Activated T-helper 1 cell treated with Interleukin-2 at 50 U/mL for 16 hours (primary cell): Measurements from ENCODE around the gene MYO3B.

Experiments
- DNase-seq: peaks from one replicate; pipeline ENCODE4 v3.0.0-alpha.2; 2020; ENCODE audit warnings: low read depth

The MYO3B gene

GRCh38 chr2:170300993-170301392, 123.0 kb downstream of the MYO3B start:
- no peak for DNase-seq

DNA sequence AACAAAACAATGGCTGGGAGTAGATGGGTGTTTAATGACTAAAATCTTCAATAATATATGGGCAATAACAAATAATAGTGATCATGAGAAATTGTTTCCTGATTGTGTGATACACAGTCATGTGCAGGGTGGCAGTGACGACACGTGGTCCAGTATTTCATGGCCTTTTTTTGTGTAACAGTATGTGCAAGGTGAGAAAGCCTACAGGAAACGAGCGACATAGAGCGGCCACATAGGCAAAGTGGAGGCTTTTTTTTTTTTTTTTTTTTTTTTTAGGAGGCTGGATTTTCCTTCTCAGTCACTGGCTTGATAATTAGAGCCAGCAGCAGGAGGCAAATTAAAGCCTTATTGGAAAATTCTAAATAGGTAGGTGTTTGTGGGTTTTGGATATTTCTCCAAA, 123.7 kb downstream of the MYO3B start:
- no peak for DNase-seq

- DNase-seq: no peak
Observed at GRCh38 chr2:170305711-170306110, 127.8 kb downstream of the MYO3B start.

- no peak for DNase-seq
Observed at GRCh38 chr2:170306293-170306873, 128.4 kb downstream of the MYO3B start.

DNA sequence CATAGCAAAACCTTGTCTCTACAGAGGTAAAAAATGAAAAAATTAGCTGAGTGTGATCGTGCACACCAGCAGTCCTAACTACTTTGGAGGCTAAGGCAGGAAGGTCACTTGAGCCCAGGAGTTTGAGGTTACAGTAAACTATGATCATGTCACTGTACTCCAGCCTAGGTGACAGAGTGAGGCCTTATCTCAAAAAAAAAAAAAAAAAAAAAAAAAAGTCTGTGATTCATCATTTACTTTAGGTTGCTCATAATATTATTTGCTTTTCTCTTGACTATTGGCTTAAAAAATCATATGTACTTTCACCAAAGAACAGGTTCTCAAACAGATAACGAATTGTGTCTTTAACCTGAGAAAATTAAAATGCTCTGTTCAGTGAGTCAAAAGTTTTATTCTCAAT, 129.1 kb downstream of the MYO3B start:
- no peak for DNase-seq

DNA sequence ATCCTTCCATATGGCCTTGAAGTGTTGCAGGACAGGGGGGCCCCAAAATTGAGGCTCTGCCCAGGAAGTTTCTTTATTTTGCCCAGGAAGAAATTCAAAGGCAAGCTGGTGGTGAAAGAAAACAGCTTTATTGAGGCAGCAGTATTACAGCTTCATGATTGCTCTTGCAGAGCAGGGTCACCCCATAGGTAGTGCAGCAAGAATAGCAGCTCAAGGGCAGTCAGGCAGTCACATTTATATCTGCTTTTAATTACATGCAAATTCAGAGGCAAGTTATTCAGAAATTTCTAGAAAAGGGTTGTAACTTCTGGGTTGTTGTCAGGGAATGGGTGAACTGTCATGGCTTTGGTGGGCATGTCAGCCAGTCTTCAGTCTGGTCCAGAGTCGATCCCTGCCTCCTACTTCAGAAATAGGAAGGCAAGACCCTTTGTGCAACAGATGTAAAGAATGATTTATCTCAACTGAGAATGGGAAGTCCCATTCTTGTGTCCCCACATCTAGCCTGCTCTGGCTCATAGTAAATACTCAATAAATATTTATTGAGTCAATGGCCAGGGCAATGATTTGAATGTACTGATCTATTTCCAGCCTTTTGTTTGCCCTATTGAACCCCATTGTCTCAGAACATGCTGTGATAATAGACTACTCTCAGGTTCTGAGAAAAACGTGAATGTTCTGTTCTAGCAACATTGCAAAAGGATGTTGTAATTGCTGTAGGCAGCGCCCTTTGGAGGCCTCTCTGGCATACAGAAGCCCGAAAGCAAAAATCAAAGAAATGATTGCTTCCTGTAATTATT, 129.8 kb downstream of the MYO3B start:
- DNase-seq: no peak

DNA sequence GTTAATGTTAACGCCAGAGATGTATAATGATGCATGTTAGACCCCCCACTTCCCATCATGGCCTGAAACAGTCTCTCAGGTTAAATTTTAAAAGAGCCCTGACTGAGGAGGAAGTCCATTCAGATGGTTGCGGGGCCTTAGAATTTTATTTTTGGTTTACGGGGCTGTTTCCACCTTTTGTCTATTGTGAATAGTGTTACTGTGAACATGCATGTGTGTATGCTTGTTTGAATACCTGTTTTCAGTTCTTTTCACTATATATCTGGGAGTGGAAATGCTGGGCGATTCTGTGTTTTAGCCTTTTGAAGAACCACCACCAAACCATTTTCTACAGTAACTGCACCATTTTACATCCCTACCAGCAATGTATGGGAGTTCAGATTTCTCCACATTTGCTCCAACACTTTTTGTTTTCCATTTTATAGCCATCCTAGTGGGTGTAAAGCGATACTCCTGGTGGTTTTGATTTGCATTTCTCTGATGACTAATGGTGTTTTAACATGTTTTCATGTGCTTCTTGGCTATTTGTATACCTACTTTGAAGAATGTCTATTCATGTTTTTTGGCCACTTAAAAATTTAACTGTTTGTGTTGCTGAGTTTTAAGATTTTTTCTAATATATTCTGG, 133.0 kb downstream of the MYO3B start:
- DNase-seq: no peak

DNA sequence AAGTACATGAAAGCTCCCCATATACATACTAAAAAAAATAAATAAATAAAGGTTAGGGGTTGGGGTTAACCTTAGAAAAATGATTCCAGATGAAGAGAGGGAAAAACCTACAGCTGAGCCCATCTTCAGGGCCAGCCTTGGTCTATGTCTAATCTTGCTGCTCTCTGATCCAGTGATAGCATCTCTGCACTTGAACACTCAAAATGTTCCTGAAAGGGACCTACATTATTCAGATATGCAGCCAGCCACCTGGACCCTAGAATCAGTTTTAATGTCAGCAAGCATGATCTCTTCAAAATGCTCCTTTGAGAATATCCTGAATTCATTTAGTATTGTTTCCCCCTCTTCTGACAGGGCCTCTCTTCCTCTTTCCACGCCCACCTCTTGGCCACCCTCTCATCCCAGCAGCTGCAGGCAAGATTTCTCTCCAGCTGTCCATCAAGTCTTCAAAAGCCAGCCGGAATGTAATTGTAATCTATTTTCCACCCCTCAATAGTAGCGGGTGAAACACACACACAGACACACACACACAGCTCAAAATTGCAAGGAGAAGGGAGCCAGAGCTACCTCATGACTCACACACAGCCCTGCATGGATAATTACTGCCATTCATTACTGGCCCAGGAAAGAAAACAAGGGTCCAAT, 135.5 kb downstream of the MYO3B start:
- DNase-seq: no peak

DNA sequence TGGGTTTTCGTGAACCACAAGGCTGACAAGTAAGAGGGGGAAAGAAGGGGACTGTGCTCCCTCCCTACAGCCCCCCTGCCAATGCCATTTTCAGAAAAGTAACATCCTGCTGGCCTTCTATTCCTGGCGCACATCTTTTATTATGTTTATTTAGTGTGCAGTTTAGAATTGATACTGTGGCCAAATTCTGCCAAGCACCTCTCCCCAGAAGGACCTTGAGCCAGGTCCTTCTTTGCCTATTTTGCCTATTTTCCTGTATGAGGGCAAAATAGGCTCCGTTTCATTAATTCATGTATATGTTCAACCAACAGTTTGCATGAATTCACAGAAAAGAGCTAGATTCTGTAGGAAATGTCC, 136.0 kb downstream of the MYO3B start:
- DNase-seq: no peak

- no peak for DNase-seq
Observed at GRCh38 chr2:170314744-170315447, 136.9 kb downstream of the MYO3B start.

DNA sequence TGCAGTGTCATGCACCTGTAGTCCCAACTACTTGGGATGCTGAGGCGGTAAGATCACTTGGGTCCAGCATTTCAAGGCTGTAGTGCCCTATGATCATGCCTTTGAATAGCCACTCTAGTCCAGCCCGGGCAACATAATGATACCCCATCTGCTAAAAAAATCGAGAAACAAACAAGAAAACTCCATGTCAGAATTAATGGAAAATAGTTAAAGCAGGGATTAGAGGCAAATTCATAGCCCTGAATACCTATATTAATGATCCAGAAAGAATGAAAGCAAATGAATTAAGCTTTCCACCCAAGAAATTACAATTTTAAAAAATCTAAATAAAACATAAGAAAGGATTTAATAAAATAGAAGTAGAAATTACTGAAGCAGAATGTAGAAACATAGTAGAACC, 143.0 kb downstream of the MYO3B start:
- no peak for DNase-seq

DNA sequence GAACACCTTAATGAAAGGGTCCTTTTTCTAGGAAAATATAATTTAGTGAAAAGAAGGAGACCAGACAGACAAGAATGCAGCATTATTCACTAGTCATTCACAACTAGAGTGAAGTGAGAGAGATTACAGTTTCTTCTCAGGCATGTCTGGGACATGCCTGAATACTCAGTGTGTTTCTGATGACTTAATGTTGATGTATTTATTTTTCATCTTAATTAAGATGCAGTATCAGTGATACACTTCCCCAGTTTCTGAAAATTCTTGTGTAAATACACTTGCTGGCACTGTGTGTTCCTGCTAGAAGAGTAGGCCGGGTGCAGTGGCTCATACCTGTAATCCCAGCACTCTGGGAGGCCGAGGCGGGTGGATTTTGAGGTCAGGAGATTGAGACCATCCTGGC, 143.6 kb downstream of the MYO3B start:
- DNase-seq: no peak

DNA sequence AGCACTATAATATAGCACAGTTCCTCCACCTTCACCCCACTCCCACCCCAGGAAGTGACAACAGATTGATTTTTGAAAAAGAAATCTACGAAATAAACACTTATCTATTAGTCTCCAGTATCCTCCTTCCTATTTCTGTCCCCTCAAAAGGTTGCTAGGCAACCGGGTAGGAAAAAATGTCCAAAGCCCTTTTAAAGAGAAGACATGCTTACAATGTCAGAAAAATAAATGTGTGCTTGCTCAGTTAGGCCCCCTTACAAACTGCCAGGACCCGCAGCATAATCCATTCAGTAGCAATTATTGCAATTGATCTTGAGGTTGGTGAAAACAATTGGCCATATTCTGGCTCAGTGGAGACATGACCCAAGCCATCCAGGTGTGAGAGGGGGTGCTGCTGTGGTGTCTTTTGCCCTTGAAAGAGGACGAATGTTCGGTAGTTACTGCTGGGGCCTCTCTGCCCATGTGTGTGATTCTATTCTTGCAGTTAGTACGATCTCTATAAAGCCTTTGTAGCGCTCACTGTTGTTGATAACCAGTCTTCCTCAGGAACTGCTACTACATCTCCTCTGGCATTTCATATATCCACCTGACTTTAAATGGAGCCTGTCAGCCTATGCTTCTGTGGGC, 144.3 kb downstream of the MYO3B start:
- no peak for DNase-seq

- no peak for DNase-seq
Observed at GRCh38 chr2:170323743-170324142, 145.8 kb downstream of the MYO3B start.

- DNase-seq: no peak
Observed at GRCh38 chr2:170324640-170325046, 146.7 kb downstream of the MYO3B start.

DNA sequence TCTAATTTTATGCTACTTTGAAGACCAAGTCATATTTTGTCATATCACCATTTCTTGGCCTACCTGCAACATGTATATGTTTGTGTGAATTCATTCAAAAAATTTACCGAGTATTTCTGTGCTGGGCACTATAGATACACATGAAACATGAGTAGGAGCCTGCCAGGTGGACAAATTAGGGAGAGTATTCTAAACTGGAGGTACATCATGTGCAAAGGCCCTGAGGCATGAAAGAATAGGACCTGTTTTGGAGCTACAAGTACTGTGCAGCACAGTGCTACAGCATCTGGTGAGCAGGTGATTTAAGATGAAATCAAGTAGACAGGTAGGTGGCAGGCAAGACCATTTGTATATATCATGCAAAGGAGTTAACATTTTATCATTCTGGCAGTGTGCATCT, 152.9 kb downstream of the MYO3B start:
- DNase-seq: no peak

DNA sequence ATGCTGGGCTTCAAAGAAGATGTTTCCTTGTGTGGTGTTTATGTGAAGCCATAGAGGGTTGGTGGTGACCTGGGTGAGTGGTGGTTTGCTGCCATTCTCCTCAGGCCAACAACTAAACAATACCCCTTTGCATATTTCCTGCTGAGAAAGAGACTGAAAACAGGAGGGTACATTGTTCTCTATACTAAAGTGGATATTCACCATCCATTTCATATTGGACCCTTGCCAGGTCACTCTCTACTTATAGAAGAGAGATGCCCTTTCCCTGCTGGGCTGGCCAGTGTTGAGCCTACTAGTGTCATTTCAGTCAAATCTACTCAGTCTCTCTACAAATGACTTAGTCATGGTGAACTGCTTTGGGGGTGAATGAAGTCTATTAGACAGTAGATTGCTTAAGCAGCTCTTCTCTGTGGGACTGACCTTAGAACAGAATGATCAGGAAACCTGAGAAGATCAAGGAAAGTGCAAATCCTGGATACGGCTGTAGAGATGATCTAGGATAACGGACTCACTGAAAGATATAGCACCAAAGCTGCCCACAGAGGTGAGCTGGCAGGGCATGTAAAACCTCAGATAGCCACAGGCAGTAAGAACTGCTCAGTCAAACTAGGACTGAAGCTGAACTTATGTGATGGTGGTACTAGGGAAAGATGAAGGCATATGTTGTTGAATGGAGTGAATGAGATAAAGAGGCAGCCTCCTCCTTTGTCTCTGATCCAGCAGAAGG, 154.9 kb downstream of the MYO3B start:
- DNase-seq: no peak

DNA sequence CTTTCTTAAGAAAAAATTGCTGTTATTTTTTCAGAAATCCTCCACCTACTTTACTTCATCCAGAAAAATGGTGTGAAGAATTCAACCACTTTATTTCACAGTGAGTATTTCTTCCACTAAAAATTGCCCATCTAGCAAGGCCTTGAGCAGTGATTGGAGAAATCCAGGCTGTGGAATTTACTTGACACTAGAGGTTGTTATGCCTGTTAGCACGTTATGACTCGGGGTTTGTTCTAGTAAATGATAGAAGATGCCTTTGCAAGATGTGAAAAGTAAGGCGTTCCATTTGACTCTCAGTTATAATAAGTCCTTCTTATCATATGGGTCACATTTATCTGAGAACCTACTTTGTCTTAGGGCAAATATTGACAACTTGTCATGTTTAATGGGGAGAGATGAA, 157.4 kb downstream of the MYO3B start:
- DNase-seq: no peak

DNA sequence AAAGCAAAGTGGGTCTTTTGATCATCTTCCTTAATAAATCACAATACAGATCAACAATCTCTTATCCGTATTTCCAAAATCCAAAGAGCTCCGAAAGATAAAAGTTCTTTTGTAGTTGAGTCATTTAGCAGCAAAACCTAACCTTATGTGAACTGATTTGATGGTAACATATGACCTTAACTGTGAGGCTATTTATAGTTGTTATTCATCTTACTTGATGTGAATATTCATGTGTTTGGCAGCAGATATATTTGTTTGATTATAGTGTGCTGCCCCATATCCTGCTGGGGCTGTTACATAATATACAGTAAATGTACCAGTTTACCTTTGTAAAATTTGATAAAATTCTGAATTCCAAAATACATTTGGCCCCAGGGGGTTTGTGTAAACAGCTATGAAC, 158.5 kb downstream of the MYO3B start:
- no peak for DNase-seq

DNA sequence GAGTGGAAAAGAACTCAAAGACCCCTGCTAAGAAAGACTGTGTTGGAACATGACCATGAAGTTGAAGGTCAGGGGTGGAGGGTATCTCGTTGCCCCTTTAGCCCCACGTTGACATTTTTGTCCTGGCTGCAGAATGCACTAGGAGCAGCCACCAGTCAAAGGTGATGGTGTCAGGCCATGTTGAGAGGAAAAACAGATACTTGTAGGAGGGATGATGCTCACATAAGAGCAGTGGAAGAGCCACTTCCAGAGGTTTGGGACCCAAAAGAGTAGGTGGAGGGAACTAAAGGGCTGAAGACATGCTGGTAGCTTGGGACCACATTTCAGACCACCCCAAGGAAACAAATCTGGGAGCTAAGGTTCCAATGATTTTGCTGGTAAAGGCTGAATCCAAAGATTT, 159.0 kb downstream of the MYO3B start:
- DNase-seq: no peak

GRCh38 chr2:170339322-170339721, 161.4 kb downstream of the MYO3B start:
- DNase-seq: no peak
